ENCODE results near the gene CLHC1. TPM values are rescaled to one million over a fixed set of nuclear protein-coding genes. Genes with fewer than 3 reads are reported as not detected.

Gene CLHC1
- total and polyA plus RNA-seq, 12 donors = 4.7 to 21.3 (median 10.5) TPM

- 80 to 89% (median 84%) methylated on average over 10 of the region's 10 CpGs for WGBS, 4 donors
- intact Hi-C loops (cut with DNase I) = no loop called here
These were observed 73.8 kb downstream of the CLHC1 start for GRCh38 chr2:55158111-55158814.

GRCh38 chr2:55157474-55157884, 74.6 kb downstream of the CLHC1 start:
- DNase-seq = peak in 4 of 7 donors; percentile 28 to 43 (median 40)
- WGBS, 4 donors = 26 to 57% (median 35%) methylated on average over 2 of the region's 2 CpGs
- no peaks in the 10 kb centered on the region for H3K36me3 ChIP-seq (replicated peaks in 1 of 2)
- intact Hi-C loops (cut with DNase I) = no loop called here
- H3K4me3 ChIP-seq = no peak overlapping the region
- peak overlapping the region in 3 of 5 donors; percentile 51 to 63 (median 55) for H3K27ac ChIP-seq
- no peaks in the 10 kb centered on the region for H3K27me3 ChIP-seq
- no peak for TF ChIP-seq POLR2A (IDR thresholded peaks at IDR 0.05)
- TF ChIP-seq CTCF (IDR thresholded peaks at IDR 0.05) = peak in 2 of 6 experiments; percentile 6 to 8
- no peaks in the 10 kb centered on the region for H3K9me3 ChIP-seq (replicated peaks in 1 of 3)
- peaks cover 28 to 47% of the 10 kb centered on the region in 2 donors for H3K4me1 ChIP-seq (replicated peaks in 1 of 2)

More at GRCh38 chr2:55158111-55158814, 73.8 kb downstream of the CLHC1 start:
- DNase-seq = no peak
- Histone ChIP-seq H3K9me3 (replicated peaks in 1 of 3) (no peaks in the 10 kb centered on the region), H3K36me3 (replicated peaks in 1 of 2) (no peaks in the 10 kb centered on the region), H3K4me3 (no peak overlapping the region), H3K27me3 (no peaks in the 10 kb centered on the region), H3K27ac (peak overlapping the region in 3 of 5 donors; percentile 51 to 64 (median 63)), H3K4me1 (replicated peaks in 1 of 2) (peaks cover 28 to 55% of the 10 kb centered on the region in 2 donors)
- TF ChIP-seq POLR2A (IDR thresholded peaks at IDR 0.05) (no peak), CTCF (IDR thresholded peaks at IDR 0.05) (no peak)

DNA sequence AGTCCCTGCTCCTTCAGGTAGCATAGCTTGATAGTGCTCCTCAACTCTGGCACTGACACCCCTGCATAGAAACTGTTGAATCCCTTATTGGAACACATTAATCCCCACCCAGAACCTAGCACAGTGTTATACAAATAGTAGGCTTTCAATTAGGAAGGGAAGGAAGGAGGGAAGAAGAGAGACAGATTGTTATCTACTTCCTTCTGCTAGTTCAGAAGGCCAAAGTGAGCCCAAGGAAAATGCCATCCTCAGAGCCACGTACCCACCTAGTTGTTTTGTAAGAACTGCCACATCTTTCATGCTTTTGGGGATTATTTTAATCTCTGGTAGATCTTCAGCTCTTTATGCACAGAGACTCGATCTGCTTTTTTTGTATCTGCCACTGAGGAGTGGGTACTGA, 75.1 kb downstream of the CLHC1 start:
- Histone ChIP-seq H3K4me3 (no peak overlapping the region), H3K9me3 (replicated peaks in 1 of 3) (no peaks in the 10 kb centered on the region), H3K4me1 (replicated peaks in 1 of 2) (peaks cover 28 to 45% of the 10 kb centered on the region in 2 donors), H3K27ac (peak overlapping the region in 2 of 5 donors; percentile 55 to 63), H3K36me3 (replicated peaks in 1 of 2) (no peaks in the 10 kb centered on the region), H3K27me3 (no peaks in the 10 kb centered on the region)
- no peak for DNase-seq
- intact Hi-C loops (cut with DNase I) = no loop called here
- TF ChIP-seq POLR2A (IDR thresholded peaks at IDR 0.05) (no peak), CTCF (IDR thresholded peaks at IDR 0.05) (no peak)
- WGBS, 4 donors = 70 to 77% (median 73%) methylated on average over 2 of the region's 2 CpGs

DNA sequence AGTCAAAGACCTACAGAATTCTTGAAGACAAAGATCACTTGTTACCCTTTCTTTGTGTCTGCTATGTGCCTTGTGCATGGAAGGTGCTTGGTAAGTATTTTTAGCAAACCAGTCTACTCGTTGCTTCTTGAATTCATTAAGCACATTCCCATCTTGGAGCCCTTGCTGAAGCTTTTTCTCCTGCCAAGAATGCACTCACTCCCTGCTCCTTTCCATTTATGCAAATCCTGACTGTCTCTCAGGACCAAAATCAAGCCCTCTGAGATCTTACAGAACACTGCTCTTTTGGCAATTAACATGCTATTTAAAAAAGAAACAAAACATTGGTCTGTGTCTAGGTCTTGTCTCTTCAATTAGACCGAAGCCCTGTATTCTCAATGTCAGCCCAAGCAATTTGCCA, 75.8 kb downstream of the CLHC1 start:
- H3K27me3 ChIP-seq = no peaks in the 10 kb centered on the region
- no peaks in the 10 kb centered on the region for H3K9me3 ChIP-seq (replicated peaks in 1 of 3)
- 27 to 59% (median 41%) methylated on average over 2 of the region's 2 CpGs for WGBS, 4 donors
- H3K36me3 ChIP-seq (replicated peaks in 1 of 2) = no peaks in the 10 kb centered on the region
- peaks cover 28 to 38% of the 10 kb centered on the region in 2 donors for H3K4me1 ChIP-seq (replicated peaks in 1 of 2)
- intact Hi-C loops (cut with DNase I) = no loop called here
- DNase-seq = no peak
- TF ChIP-seq CTCF (IDR thresholded peaks at IDR 0.05) (no peak), POLR2A (IDR thresholded peaks at IDR 0.05) (no peak)
- H3K27ac ChIP-seq = peak overlapping the region in 1 of 5 donors; percentile 17
- H3K4me3 ChIP-seq = no peak overlapping the region
